Spleen (tissue), 11 donors: ENCODE measurements around the gene PHYH. TPM values are rescaled to one million over a fixed set of nuclear protein-coding genes. Genes with fewer than 3 reads are reported as not detected.

ENCODE experiments used
- DNase-seq: peaks from one replicate; pipeline ENCODE4 v3.0.0-alpha.2; 2020
- H3K27ac ChIP-seq, 8 donors: fragments of 200-600 bp; sonication (generic) in 7 of 8; 1 replicate in 4 of 8; 2 replicates in 4 of 8; pipeline versions ENCODE4 v1.5.0 to v1.8.0; 2016 to 2021; ENCODE audit warnings: inconsistent platforms in 4 of 8, mild to moderate bottlenecking in 4 of 8, moderate library complexity in 1 of 8
- H3K27me3 ChIP-seq, 7 donors: fragments of 200-600 bp; sonication (generic) in 6 of 7; replicated peaks in 1 of 7; 1 replicate in 4 of 7; 2 replicates in 3 of 7; pipeline versions ENCODE4 v1.5.0 to v1.8.0; 2016 to 2021; ENCODE audit warnings: inconsistent platforms in 3 of 7, mild to moderate bottlenecking in 1 of 7
- H3K36me3 ChIP-seq, 6 donors: fragments of 200-600 bp; sonication (generic) in 5 of 6; 1 replicate in 4 of 6; 2 replicates in 2 of 6; pipeline versions ENCODE4 v1.5.0 to v1.8.0; 2016 to 2021; ENCODE audit warnings: inconsistent platforms in 2 of 6
- H3K4me1 ChIP-seq, 6 donors: fragments of 200-600 bp; sonication (generic) in 5 of 6; 1 replicate in 3 of 6; 2 replicates in 3 of 6; pipeline versions ENCODE4 v1.5.0 to v1.8.0; 2016 to 2021; ENCODE audit warnings: inconsistent platforms in 3 of 6
- H3K4me3 ChIP-seq, 8 donors: fragments of 200-600 bp; sonication (generic) in 7 of 8; 1 replicate in 4 of 8; 2 replicates in 4 of 8; pipeline versions ENCODE4 v1.5.0 to v1.8.0; 2016 to 2021; ENCODE audit warnings: inconsistent platforms in 4 of 8, mild to moderate bottlenecking in 4 of 8, moderate library complexity in 2 of 8
- H3K9me3 ChIP-seq, 8 donors: fragments of 200-600 bp; sonication (generic) in 7 of 8; 1 replicate in 4 of 8; 2 replicates in 4 of 8; pipeline versions ENCODE4 v1.5.0 to v1.8.0; 2016 to 2021; ENCODE audit warnings: inconsistent platforms in 4 of 8
- POLR2A ChIP-seq, 3 donors: fragments of 450-650 bp; IDR thresholded peaks; one replicate each; pipeline ENCODE4 v1.5.1; 2017; ENCODE audit warnings: antibody characterized with exemption in 3 of 3, mild to moderate bottlenecking in 1 of 3
- POLR2AphosphoS5 ChIP-seq, 3 donors: sonication (generic); formaldehyde crosslinking; IDR thresholded peaks; one replicate each; pipeline ENCODE4 v1.5.1; 2017; ENCODE audit warnings: antibody characterized with exemption in 3 of 3
- WGBS, 5 donors: extraction: QIAGEN DNeasy Blood & Tissue Kit in 3 of 5; methylation state at CpG; one replicate each; pipeline versions ENCODE4 v1.1.5 to v1.1.7; 2013 to 2018; 5-methylcytosine and 5-hydroxymethylcytosine counted together
- intact Hi-C: fragments of 100-400 bp; cut with DNase I; formaldehyde crosslinking; loops from one replicate; pipeline ENCODE4 v1.15.0; 2023; ENCODE audit warnings: low total_unique reads
- polyA plus RNA-seq, 3 donors: library from polyadenylated mRNA; stranded (reverse); fragments of 200-250 nt; gene quantifications; one replicate each; pipeline ENCODE4 v1.2.1, GENCODE V29; 2013
- total RNA-seq, 7 donors: library from RNA; depleted of rRNA in 3 of 7; stranded (reverse); fragments of >200 nt in 3 of 7; fragmentation: NEBNext Ultra II Directional in 4 of 7; extraction: Animal tissue kit (Norgen Biotek cat#: 25700) in 4 of 7; gene quantifications; one replicate each; pipeline versions ENCODE4 v1.1.0 to v1.2.1, GENCODE V29; 2016 to 2021
- TF ChIP-seq, protein P1 (sequence below), 11 experiments: fragments of 200-600 bp in 7 of 11; fragments of 450-650 bp in 4 of 11; sonication (generic) in 4 of 11; IDR thresholded peaks in 8 of 11; conservative IDR thresholded peaks in 3 of 11; 1 replicate in 7 of 11; 2 replicates in 4 of 11; pipeline versions ENCODE4 v1.4.0 to v1.8.0; 2016 to 2021; ENCODE audit warnings: antibody characterized with exemption in 11 of 11, inconsistent platforms in 4 of 11, mild to moderate bottlenecking in 1 of 11
- donor health status: healthy with polysubstance abuse.
- donor health status: DM: no; HTN: no; CAD: no; lungs with moderate emphysema.
- donor health status: DM: no; HTN: no; CAD: no.
- donor health status: Bipolar disorder and iron deficiency.
- donor health status: healthy.
- donor health status: DM: no; HTN: no; CAD: no.
- donor health status: DM: yes; HTN: yes; CAD: no.

The PHYH gene
- total and polyA plus RNA-seq, 10 donors = 9.8 to 30.5 (median 13.6) TPM

DNA sequence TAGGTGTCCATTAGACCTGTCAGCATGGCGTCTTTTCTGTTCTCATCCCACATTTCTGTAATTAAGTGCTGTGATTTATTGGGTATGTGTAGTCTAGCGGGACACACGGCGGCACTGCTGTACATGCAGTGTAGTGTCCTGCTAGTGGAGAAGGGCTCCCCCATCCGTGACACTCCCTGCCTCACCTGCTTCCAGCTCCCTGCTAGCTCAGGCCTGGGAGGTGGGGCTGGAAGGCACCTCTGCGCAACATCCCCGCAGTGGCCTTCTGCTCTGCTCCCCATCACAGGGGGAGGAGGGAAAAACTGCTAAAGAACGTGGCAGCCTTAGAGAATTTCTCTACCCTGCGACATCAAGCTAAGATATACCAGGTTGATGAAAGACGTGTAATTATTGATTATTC lies 28.7 kb upstream of the PHYH start:
- H3K27me3 ChIP-seq = no peaks in the 10 kb centered on the region
- H3K4me3 ChIP-seq = no peak overlapping the region
- 79 to 93% (median 89%) methylated on average over 10 of the region's 10 CpGs for WGBS, 5 donors
- peaks cover 0 to 3% (median 0%) of the 10 kb centered on the region in 8 donors for H3K9me3 ChIP-seq
- H3K27ac ChIP-seq = no peak overlapping the region
- DNase-seq = no peak
- H3K36me3 ChIP-seq = peaks cover 0 to 100% (median 74%) of the 10 kb centered on the region in 6 donors
- TF ChIP-seq POLR2AphosphoS5 (IDR thresholded peaks at IDR 0.05) (no peak), POLR2A (IDR thresholded peaks at IDR 0.05) (no peak)
- TF ChIP-seq, protein P1, sequence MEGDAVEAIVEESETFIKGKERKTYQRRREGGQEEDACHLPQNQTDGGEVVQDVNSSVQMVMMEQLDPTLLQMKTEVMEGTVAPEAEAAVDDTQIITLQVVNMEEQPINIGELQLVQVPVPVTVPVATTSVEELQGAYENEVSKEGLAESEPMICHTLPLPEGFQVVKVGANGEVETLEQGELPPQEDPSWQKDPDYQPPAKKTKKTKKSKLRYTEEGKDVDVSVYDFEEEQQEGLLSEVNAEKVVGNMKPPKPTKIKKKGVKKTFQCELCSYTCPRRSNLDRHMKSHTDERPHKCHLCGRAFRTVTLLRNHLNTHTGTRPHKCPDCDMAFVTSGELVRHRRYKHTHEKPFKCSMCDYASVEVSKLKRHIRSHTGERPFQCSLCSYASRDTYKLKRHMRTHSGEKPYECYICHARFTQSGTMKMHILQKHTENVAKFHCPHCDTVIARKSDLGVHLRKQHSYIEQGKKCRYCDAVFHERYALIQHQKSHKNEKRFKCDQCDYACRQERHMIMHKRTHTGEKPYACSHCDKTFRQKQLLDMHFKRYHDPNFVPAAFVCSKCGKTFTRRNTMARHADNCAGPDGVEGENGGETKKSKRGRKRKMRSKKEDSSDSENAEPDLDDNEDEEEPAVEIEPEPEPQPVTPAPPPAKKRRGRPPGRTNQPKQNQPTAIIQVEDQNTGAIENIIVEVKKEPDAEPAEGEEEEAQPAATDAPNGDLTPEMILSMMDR (IDR thresholded peaks at IDR 0.05 in 8 of 11, conservative IDR thresholded peaks at IDR 0.05 in 3 of 11) = no peak
- intact Hi-C loops = no loop called here
- no peaks in the 10 kb centered on the region for H3K4me1 ChIP-seq

DNA sequence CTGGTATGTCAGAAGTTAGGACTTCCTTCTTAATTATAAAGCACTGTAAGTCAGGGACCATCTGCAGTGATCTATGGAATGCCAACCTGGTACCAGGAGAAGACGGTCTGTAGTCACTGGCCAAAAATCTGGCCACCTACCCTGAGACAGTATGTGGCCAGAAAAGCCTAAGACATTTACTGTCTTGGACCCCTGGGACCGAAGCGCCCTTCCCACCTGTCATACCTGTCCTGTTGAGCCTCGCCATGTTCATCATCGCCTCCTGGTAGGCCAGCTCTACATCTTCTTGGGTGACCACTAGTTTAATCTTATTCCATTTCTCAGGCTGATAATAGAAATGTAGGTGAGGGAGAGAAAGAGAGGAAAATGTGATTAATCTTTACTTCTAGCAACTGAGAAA lies 28.3 kb upstream of the PHYH start:
- 95 to 97% (median 97%) methylated on average over 5 of the region's 5 CpGs for WGBS, 5 donors
- Histone ChIP-seq H3K4me1 (no peaks in the 10 kb centered on the region), H3K27me3 (no peaks in the 10 kb centered on the region), H3K4me3 (no peak overlapping the region), H3K36me3 (peaks cover 0 to 100% (median 72%) of the 10 kb centered on the region in 6 donors), H3K27ac (no peak overlapping the region), H3K9me3 (peaks cover 0 to 3% (median 0%) of the 10 kb centered on the region in 8 donors)
- intact Hi-C loops = no loop called here
- no peak for DNase-seq
- TF ChIP-seq POLR2AphosphoS5 (IDR thresholded peaks at IDR 0.05) (no peak), POLR2A (IDR thresholded peaks at IDR 0.05) (no peak)
- TF ChIP-seq, protein P1 (IDR thresholded peaks at IDR 0.05 in 8 of 11, conservative IDR thresholded peaks at IDR 0.05 in 3 of 11) = no peak

DNA sequence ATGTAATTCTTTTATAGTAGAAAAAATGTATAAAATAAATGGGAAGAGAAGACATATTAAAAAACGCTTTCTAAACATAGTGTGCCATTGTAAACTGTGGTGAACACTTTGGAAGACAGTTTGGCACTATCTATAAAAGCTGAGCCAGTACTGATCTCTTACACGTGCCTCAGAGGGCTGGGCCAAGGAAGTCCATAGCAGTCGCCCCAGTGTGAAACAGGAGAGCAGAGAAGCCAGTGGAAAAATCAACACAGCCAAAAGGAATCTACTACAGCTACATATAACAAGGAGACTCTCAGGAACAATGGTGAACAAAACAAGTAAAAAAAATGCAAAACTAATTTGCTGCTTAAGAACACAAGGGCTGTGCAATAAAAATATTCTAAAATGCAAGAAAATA lies 27.7 kb upstream of the PHYH start:
- no peak for DNase-seq
- WGBS, 5 donors = 76 to 90% (median 77%) methylated on average over 3 of the region's 3 CpGs
- Histone ChIP-seq H3K9me3 (peaks cover 0 to 3% (median 0%) of the 10 kb centered on the region in 8 donors), H3K27ac (no peak overlapping the region), H3K36me3 (peaks cover 2 to 100% (median 71%) of the 10 kb centered on the region in 6 donors), H3K27me3 (no peaks in the 10 kb centered on the region), H3K4me1 (no peaks in the 10 kb centered on the region), H3K4me3 (no peak overlapping the region)
- no peak for TF ChIP-seq POLR2AphosphoS5 (IDR thresholded peaks at IDR 0.05)
- no peak for TF ChIP-seq POLR2A (IDR thresholded peaks at IDR 0.05)
- TF ChIP-seq, protein P1 (IDR thresholded peaks at IDR 0.05 in 8 of 11, conservative IDR thresholded peaks at IDR 0.05 in 3 of 11) = no peak
- intact Hi-C loops = no loop called here

DNA sequence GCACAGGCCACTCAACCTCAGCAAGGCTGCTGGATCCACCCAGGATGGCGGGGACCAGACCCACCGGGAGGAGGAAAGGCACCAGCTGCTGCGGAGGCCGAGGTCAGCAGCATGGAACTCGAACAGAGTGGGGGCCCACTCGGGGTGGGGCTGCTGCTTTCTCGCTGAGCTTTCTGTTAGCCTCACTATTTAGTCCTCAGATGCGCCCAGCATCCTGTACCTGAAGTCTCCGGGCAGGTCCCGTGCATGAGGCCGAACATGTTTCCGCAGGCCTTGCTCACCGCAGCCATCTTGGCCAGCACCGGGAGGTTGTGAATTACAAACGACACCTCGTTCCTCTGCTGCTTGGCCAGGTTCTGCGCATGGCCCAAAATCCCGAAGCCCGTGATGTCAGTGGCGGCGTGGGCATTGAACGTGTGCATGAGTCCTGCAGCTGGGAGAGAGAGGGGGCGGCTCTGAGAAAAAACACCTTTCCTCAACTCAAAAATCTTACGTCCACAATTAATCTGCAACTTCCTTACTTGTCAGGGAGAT lies 22.8 kb upstream of the PHYH start:
- no peak overlapping the region for H3K4me3 ChIP-seq
- H3K27ac ChIP-seq = no peak overlapping the region
- intact Hi-C loops = no loop called here
- DNase-seq = no peak
- peaks cover 5 to 100% (median 69%) of the 10 kb centered on the region in 6 donors for H3K36me3 ChIP-seq
- no peaks in the 10 kb centered on the region for H3K9me3 ChIP-seq
- WGBS, 5 donors = 96 to 98% (median 96%) methylated on average over 24 of the region's 24 CpGs
- H3K27me3 ChIP-seq = no peaks in the 10 kb centered on the region
- TF ChIP-seq POLR2AphosphoS5 (IDR thresholded peaks at IDR 0.05) = peak in 1 of 3 donors; percentile 13
- no peak for TF ChIP-seq POLR2A (IDR thresholded peaks at IDR 0.05)
- H3K4me1 ChIP-seq = peaks cover 0 to 1% (median 0%) of the 10 kb centered on the region in 6 donors
